Ishikawa (cell line): ENCODE measurements around the gene SOCS2.

Source experiments
- EP300 ChIP-seq: IDR thresholded peaks from 2 replicates; pipeline ENCODE4 v1.6.1; 2012; ENCODE audit warnings: borderline replicate concordance
- FOXM1 ChIP-seq: IDR thresholded peaks from 2 replicates; pipeline ENCODE4 v1.6.1; 2012; ENCODE audit warnings: low read depth, borderline replicate concordance
- MAX ChIP-seq: IDR thresholded peaks from 2 replicates; pipeline ENCODE4 v1.6.1; 2012
- RAD21 ChIP-seq: IDR thresholded peaks from 2 replicates; pipeline ENCODE4 v1.6.1; 2012; ENCODE audit warnings: low read depth
- REST ChIP-seq: IDR thresholded peaks from 2 replicates; pipeline ENCODE4 v1.6.1; 2012; ENCODE audit warnings: low read depth, mild to moderate bottlenecking

GRCh38 chr12:93602897-93603668 is 30.6 kb downstream of the SOCS2 start:
- TF ChIP-seq MAX (no peak), REST (no peak), RAD21 (no peak), EP300 (no peak), FOXM1 (no peak)
